Stimulated activated CD4-positive, alpha-beta T cell treated with anti-CD3 and anti-CD28 coated beads, Interleukin-2, amount 100 ng/mL, for 24 hours (primary cell): Measurements from ENCODE around the gene DENND1A.
"Not testable (repeated sequence)": the region's sequence is repeated elsewhere in the genome, so short reads cannot be mapped to it uniquely, and the experiment has no call there.

Experiments used
- DNase-seq, 2 donors: peaks; one replicate each; pipeline ENCODE4 v3.0.0-alpha.2; 2020

Gene DENND1A

GRCh38 chr9:123929870-123930831 lies at the start of gene DENND1A:
Gene DENND1A (minus strand): TSS chr9:123930126. CDS start chr9:123929905, 221 bp downstream.
- peak; percentile 87 to 92 for DNase-seq

- DNase-seq, result no peak
Observed at GRCh38 chr9:123978981-123979380, 49.1 kb upstream of the DENND1A start.

GRCh38 chr9:123976579-123976978 lies 46.7 kb upstream of the DENND1A start:
- not testable (repeated sequence) for DNase-seq

GRCh38 chr9:123975871-123976270 lies 45.9 kb upstream of the DENND1A start:
- DNase-seq, result no peak

- no peak for DNase-seq
Observed at GRCh38 chr9:123974471-123974870, 44.5 kb upstream of the DENND1A start.

GRCh38 chr9:123973590-123974223 lies 43.8 kb upstream of the DENND1A start:
- DNase-seq, result no peak

GRCh38 chr9:123972618-123973017 lies 42.7 kb upstream of the DENND1A start:
- no peak for DNase-seq

GRCh38 chr9:123967323-123967722 lies 37.4 kb upstream of the DENND1A start:
- DNase-seq, result no peak

- no peak for DNase-seq
Observed at GRCh38 chr9:123965801-123966686, 36.1 kb upstream of the DENND1A start.

- DNase-seq, result no peak
Observed at GRCh38 chr9:123964761-123965160, 34.8 kb upstream of the DENND1A start.

- no peak for DNase-seq
Observed at GRCh38 chr9:123960965-123961364, 31.0 kb upstream of the DENND1A start.

GRCh38 chr9:123960366-123960765 lies 30.4 kb upstream of the DENND1A start:
- no peak for DNase-seq

GRCh38 chr9:123959787-123960186 lies 29.9 kb upstream of the DENND1A start:
- no peak for DNase-seq

- DNase-seq, result no peak
Observed at GRCh38 chr9:123957731-123958130, 27.8 kb upstream of the DENND1A start.

- no peak for DNase-seq
Observed at GRCh38 chr9:123957168-123957721, 27.3 kb upstream of the DENND1A start.

- DNase-seq, result no peak
Observed at GRCh38 chr9:123955637-123956036, 25.7 kb upstream of the DENND1A start.

- DNase-seq, result no peak
Observed at GRCh38 chr9:123954518-123955280, 24.8 kb upstream of the DENND1A start.

GRCh38 chr9:123952641-123953495 lies 22.9 kb upstream of the DENND1A start:
- DNase-seq, result no peak

- no peak for DNase-seq
Observed at GRCh38 chr9:123948286-123948685, 18.4 kb upstream of the DENND1A start.

- no peak for DNase-seq
Observed at GRCh38 chr9:123947326-123947725, 17.4 kb upstream of the DENND1A start.
